ENCODE measurements around the gene SGK1.

SGK1 gene

DNA sequence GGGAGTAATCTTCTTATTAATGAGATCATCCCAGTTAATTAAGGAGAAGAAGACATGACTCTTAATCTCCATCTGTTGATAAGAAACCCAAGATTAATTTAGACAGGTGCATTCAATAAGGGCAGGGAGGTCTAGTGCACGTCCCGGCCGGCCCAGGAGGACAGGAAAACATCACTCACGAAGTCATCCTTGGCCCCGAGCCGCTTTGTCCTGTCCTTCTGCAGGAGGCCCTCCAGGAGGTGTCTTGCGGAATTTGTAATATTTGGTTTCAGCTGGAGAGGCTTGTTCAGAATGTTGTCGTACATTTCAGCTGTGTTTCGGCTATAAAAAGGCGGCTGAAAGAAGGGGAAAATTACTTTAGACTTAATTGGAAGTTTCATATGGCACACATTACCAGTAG is 147.1 kb downstream of the SGK1 start:
- in situ Hi-C loops (cut with HindIII; ENCODE audit: low sequenced_read_pairs) = no loop called here
- no peak for DNase-seq (ENCODE audit: low read depth)
- TF ChIP-seq, protein P1, sequence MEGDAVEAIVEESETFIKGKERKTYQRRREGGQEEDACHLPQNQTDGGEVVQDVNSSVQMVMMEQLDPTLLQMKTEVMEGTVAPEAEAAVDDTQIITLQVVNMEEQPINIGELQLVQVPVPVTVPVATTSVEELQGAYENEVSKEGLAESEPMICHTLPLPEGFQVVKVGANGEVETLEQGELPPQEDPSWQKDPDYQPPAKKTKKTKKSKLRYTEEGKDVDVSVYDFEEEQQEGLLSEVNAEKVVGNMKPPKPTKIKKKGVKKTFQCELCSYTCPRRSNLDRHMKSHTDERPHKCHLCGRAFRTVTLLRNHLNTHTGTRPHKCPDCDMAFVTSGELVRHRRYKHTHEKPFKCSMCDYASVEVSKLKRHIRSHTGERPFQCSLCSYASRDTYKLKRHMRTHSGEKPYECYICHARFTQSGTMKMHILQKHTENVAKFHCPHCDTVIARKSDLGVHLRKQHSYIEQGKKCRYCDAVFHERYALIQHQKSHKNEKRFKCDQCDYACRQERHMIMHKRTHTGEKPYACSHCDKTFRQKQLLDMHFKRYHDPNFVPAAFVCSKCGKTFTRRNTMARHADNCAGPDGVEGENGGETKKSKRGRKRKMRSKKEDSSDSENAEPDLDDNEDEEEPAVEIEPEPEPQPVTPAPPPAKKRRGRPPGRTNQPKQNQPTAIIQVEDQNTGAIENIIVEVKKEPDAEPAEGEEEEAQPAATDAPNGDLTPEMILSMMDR (IDR thresholded peaks at IDR 0.05; ENCODE audit: low read depth, low read length, missing control alignments) = no peak
- H3K4me3 ChIP-seq (ENCODE audit: low read depth, low read length) = peak overlapping the region; percentile 98

DNA sequence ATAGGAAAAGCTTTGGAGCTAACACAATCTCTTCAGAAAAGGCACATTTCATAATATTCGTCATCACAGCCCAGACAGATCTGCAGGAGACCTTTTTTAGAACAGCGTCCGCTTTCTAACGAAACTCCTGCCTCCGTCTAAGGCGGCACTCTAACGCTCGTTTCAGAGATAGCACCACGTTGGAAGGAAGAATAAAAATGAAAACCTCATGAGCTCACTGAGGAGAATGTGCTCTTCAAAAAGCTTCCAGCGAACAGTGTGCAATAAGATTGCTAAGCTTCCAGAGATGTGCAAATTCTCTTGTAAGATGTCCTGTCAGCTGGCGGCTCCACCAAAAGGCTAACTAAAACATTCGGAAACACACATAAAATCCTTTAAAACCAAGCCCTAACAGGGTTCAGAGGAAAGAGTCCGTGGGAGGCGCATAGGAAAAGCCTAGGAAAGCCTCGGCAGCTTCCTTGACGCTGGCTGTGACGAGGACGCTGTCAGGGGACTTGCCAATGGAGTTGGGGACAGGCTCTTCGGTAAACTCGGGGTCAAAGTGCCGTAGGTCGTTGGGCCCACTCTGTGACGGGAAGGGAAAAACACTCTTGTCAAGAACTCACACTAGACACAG is 147.9 kb downstream of the SGK1 start:
- no peak for DNase-seq (ENCODE audit: low read depth)
- H3K4me3 ChIP-seq (ENCODE audit: low read depth, low read length) = peak overlapping the region; percentile 98
- TF ChIP-seq, protein P1 (IDR thresholded peaks at IDR 0.05; ENCODE audit: low read depth, low read length, missing control alignments) = no peak
- in situ Hi-C loops (cut with HindIII; ENCODE audit: low sequenced_read_pairs) = loop anchor here (5.0 kb wide), 2 partner anchors 497 to 767 kb away; no protein-coding TSS in a partner anchor

DNA sequence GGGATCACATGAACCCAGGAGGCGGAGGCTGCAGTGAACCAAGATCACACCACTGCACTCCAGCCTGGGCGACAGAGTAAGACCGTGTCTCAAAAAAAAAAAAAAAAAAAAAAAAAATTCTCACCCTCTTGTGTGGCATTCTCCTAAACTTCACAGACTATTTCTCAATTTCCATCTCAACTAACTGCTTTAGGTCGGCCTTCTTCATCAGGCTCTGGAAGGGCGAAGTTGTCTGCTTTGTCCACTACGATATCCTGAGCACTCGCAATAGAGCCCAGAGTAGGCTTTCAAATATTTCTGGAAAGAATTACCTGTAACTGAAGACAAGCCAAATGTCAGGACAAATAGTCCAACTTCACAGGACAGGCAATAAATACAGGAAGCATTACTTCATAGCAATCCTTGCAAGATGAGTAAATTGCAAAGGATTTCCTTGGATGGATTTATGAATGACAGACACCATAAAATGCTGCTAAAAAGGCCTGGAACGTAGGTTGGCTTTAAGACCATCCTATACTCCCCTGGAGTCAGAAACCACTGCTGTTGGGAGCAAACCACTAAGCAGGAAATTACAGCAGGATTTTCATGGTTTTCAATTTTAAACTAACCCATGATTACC is 149.2 kb downstream of the SGK1 start:
- no peak for DNase-seq (ENCODE audit: low read depth)
- in situ Hi-C loops (cut with HindIII; ENCODE audit: low sequenced_read_pairs) = loop anchor here (5.0 kb wide), 2 partner anchors 499 to 769 kb away; no protein-coding TSS in a partner anchor
- TF ChIP-seq, protein P1 (IDR thresholded peaks at IDR 0.05; ENCODE audit: low read depth, low read length, missing control alignments) = no peak
- H3K4me3 ChIP-seq (ENCODE audit: low read depth, low read length) = no peak overlapping the region

DNA sequence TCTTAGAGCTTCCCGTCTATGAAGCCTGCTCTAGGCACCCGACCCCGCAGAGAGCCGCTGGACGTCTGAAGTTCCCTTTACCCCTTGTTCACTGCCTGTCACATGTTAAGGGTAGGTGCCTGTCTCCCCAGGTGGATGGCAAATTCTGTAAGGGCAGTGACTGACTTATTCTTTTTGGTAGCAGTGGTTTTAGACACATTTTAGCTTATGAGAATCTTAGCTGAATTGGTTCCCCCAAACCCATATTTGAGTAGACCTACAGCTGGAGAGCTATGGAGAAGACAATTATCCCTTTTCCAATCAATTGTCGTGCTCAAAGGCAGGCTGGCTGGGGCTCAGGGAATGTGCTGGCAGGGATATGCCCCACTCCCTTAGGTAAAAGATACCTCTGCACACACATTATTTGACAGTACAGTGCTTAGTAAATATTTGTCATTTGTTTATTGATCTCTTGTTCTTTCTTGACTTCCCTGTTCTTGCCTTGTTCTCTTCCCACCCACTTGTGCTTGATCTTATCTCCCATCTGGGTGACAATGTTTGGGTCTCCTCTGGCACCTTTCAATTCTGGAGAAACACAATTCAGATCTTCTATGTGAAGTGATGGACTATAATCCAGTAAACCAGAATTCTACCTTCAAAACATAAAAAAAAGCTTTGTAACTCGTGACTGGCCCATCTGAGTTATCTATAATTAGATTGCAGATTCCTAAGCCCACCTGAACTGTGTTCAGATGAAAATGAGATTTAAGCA is 151.2 kb downstream of the SGK1 start:
- TF ChIP-seq, protein P1 (IDR thresholded peaks at IDR 0.05; ENCODE audit: low read depth, low read length, missing control alignments) = no peak
- no peak overlapping the region for H3K4me3 ChIP-seq (ENCODE audit: low read depth, low read length)
- DNase-seq (ENCODE audit: low read depth) = no peak
- in situ Hi-C loops (cut with HindIII; ENCODE audit: low sequenced_read_pairs) = loop anchor here (5.0 kb wide), 2 partner anchors 501 to 771 kb away; no protein-coding TSS in a partner anchor

DNA sequence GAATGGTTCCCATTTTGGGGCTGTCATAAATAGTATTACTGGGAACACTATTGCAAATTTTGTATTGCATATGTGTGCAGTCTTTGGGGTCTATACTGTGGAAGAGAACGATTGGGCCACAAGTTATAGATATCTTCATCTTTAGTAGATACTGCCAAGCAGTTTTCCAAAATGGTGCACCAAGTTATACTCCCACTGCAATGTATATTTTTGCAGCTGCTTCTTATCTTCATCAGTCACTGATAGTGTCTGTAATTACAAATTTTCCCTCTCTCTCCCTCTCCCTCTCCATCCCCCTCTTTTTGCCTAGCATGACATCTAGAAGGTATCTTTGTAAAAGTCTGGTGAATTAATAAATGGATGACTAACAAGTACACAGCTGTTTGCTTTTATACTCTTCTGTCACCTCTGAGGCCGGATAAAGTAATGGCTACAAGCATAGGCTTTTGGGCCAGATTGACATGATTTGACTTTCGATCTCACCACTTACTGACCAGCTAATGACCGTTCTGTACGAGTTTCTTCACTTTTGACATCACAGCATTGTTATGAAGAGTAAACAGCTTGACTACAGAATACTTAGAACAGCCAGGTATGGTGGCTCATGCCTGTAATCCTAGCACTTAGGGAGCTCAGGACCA is 152.2 kb downstream of the SGK1 start:
- in situ Hi-C loops (cut with HindIII; ENCODE audit: low sequenced_read_pairs) = loop anchor here (5.0 kb wide), 2 partner anchors 502 to 772 kb away; no protein-coding TSS in a partner anchor
- TF ChIP-seq, protein P1 (IDR thresholded peaks at IDR 0.05; ENCODE audit: low read depth, low read length, missing control alignments) = no peak
- no peak for DNase-seq (ENCODE audit: low read depth)
- H3K4me3 ChIP-seq (ENCODE audit: low read depth, low read length) = no peak overlapping the region

DNA sequence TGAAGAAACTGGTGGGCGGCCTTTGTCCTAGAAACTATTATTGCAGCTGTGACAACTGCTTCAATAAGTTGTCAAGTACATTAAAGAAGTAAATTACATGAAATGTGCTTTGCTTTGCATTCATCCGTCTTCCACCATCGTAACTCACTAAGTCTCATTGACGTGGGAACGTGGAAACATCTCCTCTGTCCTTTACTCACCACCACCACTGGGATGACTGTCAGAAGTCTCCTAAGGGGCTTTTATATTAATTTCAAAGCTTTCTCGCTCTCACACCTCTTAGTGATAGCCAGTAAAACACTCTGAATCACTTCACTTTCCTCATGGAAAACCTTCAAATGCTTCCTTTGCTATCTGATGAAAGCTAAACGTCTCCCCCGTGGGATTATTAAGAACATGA is 153.6 kb downstream of the SGK1 start:
- no peak overlapping the region for H3K4me3 ChIP-seq (ENCODE audit: low read depth, low read length)
- in situ Hi-C loops (cut with HindIII; ENCODE audit: low sequenced_read_pairs) = no loop called here
- no peak for DNase-seq (ENCODE audit: low read depth)
- TF ChIP-seq, protein P1 (IDR thresholded peaks at IDR 0.05; ENCODE audit: low read depth, low read length, missing control alignments) = no peak
